Endodermal cell (in vitro differentiated cells): ENCODE data around the gene PIGX. TPM values are rescaled to one million over a fixed set of nuclear protein-coding genes. Genes with fewer than 3 reads are reported as not detected.
A peak's percentile ranks its signal among the peaks of the same experiment; 100 is the strongest.
"Not testable (repeated sequence)": the region's sequence is repeated elsewhere in the genome, so short reads cannot be mapped to it uniquely, and the experiment has no call there.

ENCODE experiments used
- DNase-seq: peaks from one replicate; pipeline ENCODE4 v3.0.0-alpha.2; 2017
- H3K27ac ChIP-seq: 2 replicates; pipeline ENCODE4 v1.5.1; 2013; ENCODE audit warnings: mild to moderate bottlenecking, low read depth, low read length, moderate library complexity
- H3K27me3 ChIP-seq: 2 replicates; pipeline ENCODE4 v1.6.1; 2013; ENCODE audit warnings: mild to moderate bottlenecking, low read length, moderate library complexity; ENCODE audit not compliant: insufficient read depth, control insufficient read depth, poor library complexity, severe bottlenecking
- H3K36me3 ChIP-seq: 2 replicates; pipeline ENCODE4 v1.7.0; 2013; ENCODE audit warnings: mild to moderate bottlenecking, low read length, moderate library complexity; ENCODE audit not compliant: control insufficient read depth, insufficient read depth
- H3K4me1 ChIP-seq: one replicate; pipeline ENCODE4 v1.7.0; 2013; ENCODE audit warnings: low read length; ENCODE audit not compliant: control insufficient read depth, insufficient read depth
- H3K4me3 ChIP-seq: 2 replicates; pipeline ENCODE4 v1.5.1; 2013; ENCODE audit warnings: mild to moderate bottlenecking, low read length, moderate library complexity
- H3K9ac ChIP-seq: 2 replicates; pipeline ENCODE4 v1.6.1; 2013; ENCODE audit warnings: mild to moderate bottlenecking, low read length, moderate library complexity; ENCODE audit not compliant: poor library complexity, severe bottlenecking; ENCODE audit errors: extremely low read depth
- H3K9me3 ChIP-seq: 2 replicates; pipeline ENCODE4 v1.6.1; 2013; ENCODE audit warnings: mild to moderate bottlenecking, low read length, moderate library complexity; ENCODE audit not compliant: control insufficient read depth
- H3K27ac Mint-ChIP-seq: 2 replicates; pipeline ENCODE4 v1.8.0; 2020; ENCODE audit warnings: mixed read lengths
- H3K27me3 Mint-ChIP-seq: 2 replicates; pipeline ENCODE4 v1.8.0; 2021; ENCODE audit warnings: mild to moderate bottlenecking, mixed read lengths; ENCODE audit not compliant: insufficient read depth
- H3K36me3 Mint-ChIP-seq: 2 replicates; pipeline ENCODE4 v1.8.0; 2020; ENCODE audit warnings: low read depth, mixed read lengths
- H3K4me1 Mint-ChIP-seq: 2 replicates; pipeline ENCODE4 v1.8.0; 2020; ENCODE audit warnings: mixed read lengths
- H3K4me3 Mint-ChIP-seq: 2 replicates; pipeline ENCODE4 v1.8.0; 2020; ENCODE audit warnings: mild to moderate bottlenecking, moderate library complexity, mixed read lengths
- H3K9me3 Mint-ChIP-seq: 2 replicates; pipeline ENCODE4 v1.8.0; 2020; ENCODE audit warnings: mild to moderate bottlenecking, mixed read lengths
- WGBS, 2 experiments: methylation state at CpG; one replicate each; pipeline versions ENCODE4 v1.1.5 to v1.1.7; 2013; ENCODE audit warnings: missing lambda C conversion rate in 2 of 2, mixed read lengths in 1 of 2; ENCODE audit not compliant: insufficient coverage in 1 of 2, insufficient read length in 1 of 2; 5-methylcytosine and 5-hydroxymethylcytosine counted together
- total RNA-seq, 2 donors: library from RNA; stranded (reverse); fragmentation: NEBNext Ultra II Directional in 1 of 2; extraction: Animal tissue kit (Norgen Biotek cat#: 25700) in 1 of 2; gene quantifications; 2 replicates in 1 of 2; 3 replicates in 1 of 2; pipeline ENCODE4 v1.2.1, GENCODE V29; 2021
- TF ChIP-seq, protein P1 (sequence below): fragments of 200-600 bp; sonication (generic); conservative IDR thresholded peaks from 2 replicates; pipeline ENCODE4 v1.5.0; 2021; ENCODE audit warnings: antibody characterized with exemption, mild to moderate bottlenecking

Gene PIGX
- total RNA-seq, 2 donors from 2014 or later: 21.8 to 33.3 TPM

DNA sequence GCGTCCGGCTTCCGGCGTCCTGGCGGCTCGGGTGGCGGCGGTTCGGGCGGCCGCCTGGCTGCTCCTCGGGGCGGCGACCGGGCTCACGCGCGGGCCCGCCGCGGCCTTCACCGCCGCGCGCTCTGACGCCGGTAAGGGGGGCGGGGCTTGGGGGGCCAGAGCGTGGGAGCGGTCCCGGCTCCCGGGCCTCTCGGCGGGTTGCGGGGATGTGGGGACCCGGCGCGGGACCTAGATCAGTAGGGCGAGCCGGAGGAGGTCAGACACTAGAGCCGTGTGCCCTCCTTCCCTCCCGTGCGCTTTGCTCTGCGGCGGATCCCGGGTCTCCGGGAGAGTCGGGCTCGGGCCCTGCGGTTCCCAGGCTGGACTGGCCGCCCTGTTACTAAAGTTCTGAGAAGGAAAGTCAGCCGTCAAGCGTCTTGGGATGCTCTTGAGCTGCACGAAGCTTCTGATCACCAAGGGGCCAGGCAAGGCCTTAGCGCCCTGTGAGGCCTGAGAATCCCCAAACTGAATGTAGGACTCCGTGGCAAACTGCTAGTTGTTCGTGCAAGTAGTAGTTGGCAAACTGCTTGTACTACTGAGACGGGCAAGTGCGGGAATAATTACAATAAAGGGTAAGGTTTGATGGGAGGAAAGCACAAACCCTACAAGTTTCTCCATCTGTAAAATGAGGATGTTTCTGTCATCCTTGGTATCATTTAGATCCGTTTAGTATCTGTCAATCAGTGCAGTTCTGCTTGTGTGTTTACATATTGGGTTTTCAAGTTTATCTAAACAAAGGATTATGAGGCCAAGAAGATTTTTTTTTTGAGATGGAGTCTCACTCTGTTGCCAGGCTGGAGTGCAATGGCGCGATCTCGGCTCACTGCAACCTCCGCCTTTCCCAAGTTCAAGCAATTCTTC lies 587 bp downstream of the PIGX start:
- H3K36me3 ChIP-seq: no peaks in the 10 kb centered on the region
- peak overlapping the region; percentile 83 for H3K4me3 ChIP-seq
- peaks cover 7% of the 10 kb centered on the region for H3K4me1 Mint-ChIP-seq
- H3K27me3 Mint-ChIP-seq: peaks cover 6% of the 10 kb centered on the region
- H3K4me3 Mint-ChIP-seq: peak overlapping the region; percentile 75
- H3K27me3 ChIP-seq: no peaks in the 10 kb centered on the region
- peak overlapping the region; percentile 71 for H3K27ac ChIP-seq
- H3K9me3 ChIP-seq: no peaks in the 10 kb centered on the region
- TF ChIP-seq, protein P1, sequence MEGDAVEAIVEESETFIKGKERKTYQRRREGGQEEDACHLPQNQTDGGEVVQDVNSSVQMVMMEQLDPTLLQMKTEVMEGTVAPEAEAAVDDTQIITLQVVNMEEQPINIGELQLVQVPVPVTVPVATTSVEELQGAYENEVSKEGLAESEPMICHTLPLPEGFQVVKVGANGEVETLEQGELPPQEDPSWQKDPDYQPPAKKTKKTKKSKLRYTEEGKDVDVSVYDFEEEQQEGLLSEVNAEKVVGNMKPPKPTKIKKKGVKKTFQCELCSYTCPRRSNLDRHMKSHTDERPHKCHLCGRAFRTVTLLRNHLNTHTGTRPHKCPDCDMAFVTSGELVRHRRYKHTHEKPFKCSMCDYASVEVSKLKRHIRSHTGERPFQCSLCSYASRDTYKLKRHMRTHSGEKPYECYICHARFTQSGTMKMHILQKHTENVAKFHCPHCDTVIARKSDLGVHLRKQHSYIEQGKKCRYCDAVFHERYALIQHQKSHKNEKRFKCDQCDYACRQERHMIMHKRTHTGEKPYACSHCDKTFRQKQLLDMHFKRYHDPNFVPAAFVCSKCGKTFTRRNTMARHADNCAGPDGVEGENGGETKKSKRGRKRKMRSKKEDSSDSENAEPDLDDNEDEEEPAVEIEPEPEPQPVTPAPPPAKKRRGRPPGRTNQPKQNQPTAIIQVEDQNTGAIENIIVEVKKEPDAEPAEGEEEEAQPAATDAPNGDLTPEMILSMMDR: no peak
- no peaks in the 10 kb centered on the region for H3K4me1 ChIP-seq
- DNase-seq: peak; percentile 81
- H3K27ac Mint-ChIP-seq: peak overlapping the region; percentile 61
- H3K9me3 Mint-ChIP-seq: no peaks in the 10 kb centered on the region
- 10 to 22% methylated on average over 26 to 64 of the region's 64 CpGs for WGBS, 2 experiments
- H3K9ac ChIP-seq: peak overlapping the region; percentile 69
- peaks cover 5% of the 10 kb centered on the region for H3K36me3 Mint-ChIP-seq

DNA sequence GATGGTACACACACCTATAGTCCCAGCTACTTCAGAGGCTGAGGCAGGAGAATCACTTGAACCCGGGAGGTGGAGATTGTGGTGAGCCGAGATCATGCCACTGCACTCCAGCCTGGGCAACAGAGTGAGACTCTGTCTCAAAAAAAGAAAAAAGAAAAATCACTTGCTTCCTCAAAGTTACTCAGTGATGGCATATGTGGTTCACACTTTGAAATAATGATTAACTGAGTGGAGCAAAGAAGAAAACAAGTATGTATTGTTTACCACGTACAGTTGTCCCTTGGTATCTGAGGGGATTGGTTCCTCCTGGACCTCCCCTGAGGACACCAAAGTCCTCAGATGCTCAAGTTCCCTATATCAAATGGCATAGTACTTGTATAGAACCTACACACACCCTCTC lies 5.0 kb downstream of the PIGX start:
- H3K27ac Mint-ChIP-seq, H3K27me3 Mint-ChIP-seq, H3K9ac ChIP-seq, H3K4me1 Mint-ChIP-seq, H3K27me3 ChIP-seq, DNase-seq, H3K4me1 ChIP-seq, H3K4me3 Mint-ChIP-seq, H3K27ac ChIP-seq, H3K4me3 ChIP-seq: not testable (repeated sequence)
- H3K36me3 Mint-ChIP-seq: peaks cover 33% of the 10 kb centered on the region
- H3K9me3 Mint-ChIP-seq: peaks cover 14% of the 10 kb centered on the region
- Histone ChIP-seq H3K36me3 (peaks cover 21% of the 10 kb centered on the region), H3K9me3 (peaks cover 14% of the 10 kb centered on the region)
- WGBS, 2 experiments: 97 to 100% methylated on average over 1 to 3 of the region's 3 CpGs

DNA sequence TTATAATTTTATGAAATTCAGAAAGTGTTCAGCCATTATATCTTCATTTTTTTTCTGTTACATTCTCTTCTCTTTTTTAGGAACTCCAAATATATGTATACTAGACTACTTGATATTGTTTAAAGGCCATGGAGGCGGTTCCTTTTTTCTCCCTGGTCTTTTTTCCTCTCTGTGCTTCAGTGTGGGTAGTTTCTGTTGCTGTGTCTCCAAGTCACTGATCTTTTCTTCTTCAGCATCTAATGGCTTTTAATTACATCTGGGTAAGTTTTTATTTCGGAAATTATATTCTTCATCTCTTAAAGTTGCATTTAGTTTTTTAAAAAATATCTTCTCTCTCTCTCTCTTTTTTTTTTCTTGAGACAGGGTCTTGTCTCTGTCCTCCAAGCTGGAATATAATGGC lies 8.9 kb downstream of the PIGX start:
- peaks cover 14% of the 10 kb centered on the region for H3K9me3 ChIP-seq
- no peak overlapping the region for H3K27ac ChIP-seq
- H3K9ac ChIP-seq: no peak overlapping the region
- Mint-ChIP-seq H3K27ac (no peak overlapping the region), H3K27me3 (no peaks in the 10 kb centered on the region), H3K36me3 (peaks cover 45% of the 10 kb centered on the region), H3K4me3 (no peak overlapping the region), H3K9me3 (peaks cover 14% of the 10 kb centered on the region), H3K4me1 (no peaks in the 10 kb centered on the region)
- H3K36me3 ChIP-seq: peaks cover 40% of the 10 kb centered on the region
- no CpG with 5 or more reads among the region's 2 CpGs for WGBS, 2 experiments
- TF ChIP-seq, protein P1: no peak
- DNase-seq: no peak
- H3K4me1 ChIP-seq: no peaks in the 10 kb centered on the region
- no peaks in the 10 kb centered on the region for H3K27me3 ChIP-seq
- no peak overlapping the region for H3K4me3 ChIP-seq
